Measurements from ENCODE around the gene TOB1.

The TOB1 gene, protein sequence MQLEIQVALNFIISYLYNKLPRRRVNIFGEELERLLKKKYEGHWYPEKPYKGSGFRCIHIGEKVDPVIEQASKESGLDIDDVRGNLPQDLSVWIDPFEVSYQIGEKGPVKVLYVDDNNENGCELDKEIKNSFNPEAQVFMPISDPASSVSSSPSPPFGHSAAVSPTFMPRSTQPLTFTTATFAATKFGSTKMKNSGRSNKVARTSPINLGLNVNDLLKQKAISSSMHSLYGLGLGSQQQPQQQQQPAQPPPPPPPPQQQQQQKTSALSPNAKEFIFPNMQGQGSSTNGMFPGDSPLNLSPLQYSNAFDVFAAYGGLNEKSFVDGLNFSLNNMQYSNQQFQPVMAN

DNA sequence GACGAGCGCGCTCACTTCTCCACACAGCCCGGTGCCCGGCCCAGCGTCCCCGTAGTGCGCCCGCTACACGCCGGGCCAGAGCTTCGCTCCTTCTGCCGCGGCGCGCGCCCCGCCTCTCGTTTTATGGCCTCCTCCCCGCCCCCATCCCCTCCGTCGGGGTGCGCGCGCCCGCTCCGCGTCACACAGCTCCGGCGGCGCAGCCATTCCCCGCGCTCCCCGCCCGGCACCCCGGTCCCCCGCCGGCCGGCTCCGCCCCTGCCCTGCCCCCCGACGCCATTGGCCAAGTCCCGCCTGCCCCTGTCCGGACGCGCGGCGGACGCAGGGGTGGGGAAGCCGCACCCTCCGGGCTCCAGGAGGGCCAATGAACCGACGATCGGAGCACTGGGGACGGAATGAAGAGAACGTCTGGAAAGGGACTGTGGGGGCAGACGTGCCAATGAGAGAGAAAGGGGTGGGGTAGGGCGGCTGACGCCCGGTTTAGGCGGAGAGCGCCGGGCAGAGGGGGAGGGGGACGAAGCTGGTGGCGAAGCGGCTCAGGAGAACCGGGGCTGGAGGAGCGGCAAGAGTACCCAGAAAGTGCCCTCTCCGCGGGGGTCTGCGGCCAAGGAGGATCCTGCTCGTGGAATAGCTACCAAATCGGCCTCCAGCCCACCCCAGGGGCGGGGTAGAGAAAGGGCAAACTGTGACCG is at the start of gene TOB1:
TSS of gene TOB1 (minus strand) at position 94 of the 689 bp plus-strand sequence. CDS start 2,337 bp downstream, outside the sequence.
- in situ Hi-C loops (cut with HindIII; ENCODE audit: low sequenced_read_pairs): no loop called here

- in situ Hi-C loops (cut with HindIII; ENCODE audit: low sequenced_read_pairs): no loop called here
These were observed 48.4 kb upstream of the TOB1 start for GRCh38 chr17:50914505-50915063.

- in situ Hi-C loops (cut with HindIII; ENCODE audit: low sequenced_read_pairs): no loop called here
These were observed 47.0 kb upstream of the TOB1 start for GRCh38 chr17:50913120-50913519.

GRCh38 chr17:50911890-50912289 is 45.7 kb upstream of the TOB1 start:
- in situ Hi-C loops (cut with HindIII; ENCODE audit: low sequenced_read_pairs): no loop called here

DNA sequence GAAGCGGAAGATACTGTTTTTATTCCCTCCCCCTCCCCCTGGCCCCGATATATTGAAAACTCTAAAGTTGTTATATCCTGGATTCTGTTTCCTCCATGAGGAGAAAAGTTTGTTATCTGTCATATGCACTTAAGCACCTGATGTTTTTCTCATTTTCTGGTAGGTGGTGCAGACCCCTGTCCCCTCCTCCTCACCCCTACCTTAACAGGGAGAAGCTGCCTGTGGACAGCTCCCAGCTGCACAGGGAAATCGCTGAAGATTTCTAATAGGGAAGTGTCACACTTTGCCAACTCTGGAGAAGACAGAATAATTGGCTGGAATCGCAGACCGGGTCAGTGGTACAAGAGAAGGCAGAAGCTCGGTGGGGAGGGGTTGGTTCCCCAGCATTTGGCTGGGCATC is 45.3 kb upstream of the TOB1 start:
- in situ Hi-C loops (cut with HindIII; ENCODE audit: low sequenced_read_pairs): no loop called here

DNA sequence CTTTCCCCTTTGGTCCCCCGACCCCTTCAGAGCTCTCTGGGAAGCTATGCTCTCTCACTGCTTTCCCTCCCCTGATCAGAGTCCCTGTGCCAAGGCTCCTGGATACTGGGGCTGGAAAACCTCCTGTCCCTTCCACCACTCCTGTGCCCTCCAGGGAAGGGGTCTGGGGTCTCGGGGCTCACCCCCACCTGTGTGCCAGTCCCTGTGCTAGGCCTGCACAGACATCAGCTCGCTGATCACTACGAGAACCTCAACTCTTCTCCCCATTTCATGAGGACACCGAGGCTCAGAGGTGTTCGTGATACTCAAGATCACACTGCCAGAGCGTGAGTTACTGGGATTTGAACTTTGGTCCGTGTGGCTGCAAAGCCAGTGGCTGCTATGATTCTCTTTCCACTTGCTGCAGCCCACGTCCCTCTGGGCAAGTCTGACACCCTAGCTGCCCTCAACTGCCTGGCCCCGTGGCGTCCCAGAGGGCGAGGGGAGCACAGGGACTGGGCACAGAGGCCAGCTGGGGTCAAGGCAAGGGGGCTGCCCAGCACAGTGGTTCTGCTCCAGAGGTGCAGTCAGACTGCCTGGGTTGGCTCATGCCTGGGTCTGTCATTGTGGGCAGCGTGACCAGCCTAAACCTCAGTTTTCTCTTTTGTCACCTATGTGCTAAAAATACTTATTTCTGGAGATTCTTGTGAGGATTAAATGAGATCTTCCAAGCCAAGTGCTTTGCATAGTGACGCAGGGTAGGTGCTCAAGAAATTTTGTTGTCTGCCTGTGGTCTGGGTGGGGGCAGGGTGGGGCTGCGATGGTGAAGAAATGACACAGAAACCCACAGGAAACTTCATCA is 43.8 kb upstream of the TOB1 start:
- in situ Hi-C loops (cut with HindIII; ENCODE audit: low sequenced_read_pairs): no loop called here

GRCh38 chr17:50908860-50909764 is 43.0 kb upstream of the TOB1 start:
- in situ Hi-C loops (cut with HindIII; ENCODE audit: low sequenced_read_pairs): no loop called here

- in situ Hi-C loops (cut with HindIII; ENCODE audit: low sequenced_read_pairs): no loop called here
These were observed 42.1 kb upstream of the TOB1 start for GRCh38 chr17:50908140-50908859.

DNA sequence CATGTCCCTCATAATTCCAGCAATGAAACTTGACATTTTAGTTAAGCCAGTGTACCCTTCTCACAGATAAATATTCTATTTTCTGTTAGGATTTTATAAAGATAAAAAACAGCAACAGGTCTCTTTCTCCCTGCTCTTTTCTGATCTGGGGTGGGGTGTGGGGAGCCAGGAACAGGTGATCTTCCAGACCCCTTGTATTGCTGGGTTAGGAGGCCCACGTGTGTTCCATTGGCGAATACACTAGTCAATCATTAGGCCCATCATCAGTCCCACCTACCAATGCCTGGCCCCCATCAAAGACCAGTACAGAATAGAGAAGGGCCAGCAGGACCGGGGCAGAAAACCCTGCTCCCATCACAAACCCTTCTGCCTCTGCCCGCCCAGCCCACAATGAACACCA is 40.3 kb upstream of the TOB1 start:
- in situ Hi-C loops (cut with HindIII; ENCODE audit: low sequenced_read_pairs): no loop called here

DNA sequence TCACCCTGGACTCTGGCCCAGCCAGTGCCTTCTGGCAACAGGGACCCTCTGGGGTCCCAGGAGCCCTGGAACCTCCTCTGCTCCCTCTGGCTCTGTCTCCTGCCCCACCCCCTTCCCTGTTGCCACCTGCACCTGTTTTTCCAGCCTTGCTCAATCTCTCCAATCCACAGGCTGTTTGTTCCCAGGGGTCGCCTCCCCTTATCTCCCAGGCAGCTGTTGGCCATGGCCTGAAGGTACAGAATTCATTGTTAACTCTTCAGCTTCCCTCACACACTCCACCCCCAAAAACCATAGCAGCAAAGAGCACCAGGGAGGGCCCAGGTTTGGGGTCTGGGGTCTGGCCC is 39.3 kb upstream of the TOB1 start:
- in situ Hi-C loops (cut with HindIII; ENCODE audit: low sequenced_read_pairs): no loop called here

DNA sequence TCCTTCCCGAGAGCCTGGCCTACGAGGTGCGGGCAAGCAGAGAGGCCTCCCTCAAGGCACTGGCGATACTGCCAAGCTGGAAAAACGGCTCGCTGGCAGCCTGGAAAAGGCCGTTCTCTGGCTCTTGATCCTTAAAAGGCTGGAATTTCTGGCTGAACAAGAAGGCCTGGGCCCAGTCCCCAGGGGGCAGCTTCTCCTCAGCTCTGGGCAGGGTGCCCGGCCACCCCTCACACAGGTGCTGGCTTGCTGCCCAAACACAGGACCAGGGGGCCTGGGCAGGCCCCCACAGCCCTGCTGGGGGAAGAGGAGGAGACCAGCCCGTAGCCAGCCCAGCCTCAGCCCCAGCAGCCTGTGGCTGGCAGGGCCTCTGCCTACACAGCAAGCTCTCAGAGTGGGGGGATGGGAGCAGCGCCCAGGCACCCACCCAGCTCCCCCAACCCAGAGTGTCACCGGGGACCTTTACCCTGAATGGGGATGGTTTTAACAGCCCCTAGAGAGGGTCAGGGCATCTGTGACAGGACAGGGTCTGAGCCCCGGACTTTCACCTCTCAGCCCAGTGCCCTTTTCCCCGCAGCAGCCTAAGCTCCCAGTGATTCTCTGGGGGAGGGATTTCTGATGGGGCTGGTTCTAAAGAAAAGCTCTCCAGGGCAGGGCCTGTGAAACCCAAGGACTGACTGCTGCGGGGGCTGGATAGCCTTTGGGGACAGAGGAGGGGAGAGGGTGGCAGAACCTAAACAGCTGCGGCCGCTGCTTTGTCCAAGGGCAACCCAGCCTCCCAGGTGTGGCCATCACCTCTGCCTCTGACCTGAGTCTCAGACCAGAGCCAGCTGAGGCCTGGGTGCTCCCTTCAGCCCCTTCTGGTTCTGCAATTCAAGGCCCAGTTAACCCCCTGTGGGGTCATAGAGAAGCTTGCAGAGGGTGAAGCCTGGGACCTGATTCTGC is 38.6 kb upstream of the TOB1 start:
- in situ Hi-C loops (cut with HindIII; ENCODE audit: low sequenced_read_pairs): loop anchor here (5.0 kb wide), 1 partner anchor 43 kb away; no protein-coding TSS in a partner anchor

DNA sequence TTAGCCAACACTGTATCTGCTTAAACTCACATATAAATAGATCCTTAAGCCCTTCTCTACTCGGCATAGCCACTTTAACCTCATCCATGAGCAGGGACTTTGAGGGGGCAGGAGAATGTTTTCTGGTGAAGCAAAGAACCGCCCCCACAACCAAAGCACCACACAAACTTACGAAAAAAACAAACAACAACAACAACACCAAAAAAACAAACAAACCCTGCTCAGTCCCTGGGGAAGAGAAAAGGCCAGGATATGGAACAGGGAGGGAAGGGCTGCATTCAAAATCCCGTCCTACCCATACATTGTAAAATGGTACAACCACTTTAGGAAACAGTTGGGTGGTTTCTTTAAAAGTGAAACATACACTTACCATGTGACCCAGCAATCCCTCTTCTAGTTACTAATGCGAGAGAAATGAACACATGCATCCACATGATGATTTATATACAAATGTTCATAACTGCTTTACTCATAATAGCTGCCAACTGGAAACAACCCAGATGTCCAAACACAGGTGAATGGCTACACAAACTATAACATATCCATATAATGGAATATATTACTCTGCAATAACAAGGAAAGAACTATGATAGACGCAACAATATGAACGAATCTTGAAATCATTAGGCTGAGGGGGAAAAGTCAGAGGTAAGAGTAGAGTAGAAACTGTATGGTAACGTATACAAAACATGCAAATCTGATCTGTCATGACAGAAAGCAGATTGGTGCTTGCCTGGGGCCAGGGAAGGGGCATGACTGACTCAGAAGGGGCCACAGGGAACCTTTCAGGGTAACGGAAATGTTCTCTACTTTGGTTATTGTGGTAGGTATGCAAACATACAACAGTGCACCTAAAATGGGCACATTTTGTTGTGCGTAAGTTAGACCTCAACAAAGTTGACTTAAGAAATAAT is 37.7 kb upstream of the TOB1 start:
- in situ Hi-C loops (cut with HindIII; ENCODE audit: low sequenced_read_pairs): loop anchor here (5.0 kb wide), 1 partner anchor 43 kb away; no protein-coding TSS in a partner anchor

DNA sequence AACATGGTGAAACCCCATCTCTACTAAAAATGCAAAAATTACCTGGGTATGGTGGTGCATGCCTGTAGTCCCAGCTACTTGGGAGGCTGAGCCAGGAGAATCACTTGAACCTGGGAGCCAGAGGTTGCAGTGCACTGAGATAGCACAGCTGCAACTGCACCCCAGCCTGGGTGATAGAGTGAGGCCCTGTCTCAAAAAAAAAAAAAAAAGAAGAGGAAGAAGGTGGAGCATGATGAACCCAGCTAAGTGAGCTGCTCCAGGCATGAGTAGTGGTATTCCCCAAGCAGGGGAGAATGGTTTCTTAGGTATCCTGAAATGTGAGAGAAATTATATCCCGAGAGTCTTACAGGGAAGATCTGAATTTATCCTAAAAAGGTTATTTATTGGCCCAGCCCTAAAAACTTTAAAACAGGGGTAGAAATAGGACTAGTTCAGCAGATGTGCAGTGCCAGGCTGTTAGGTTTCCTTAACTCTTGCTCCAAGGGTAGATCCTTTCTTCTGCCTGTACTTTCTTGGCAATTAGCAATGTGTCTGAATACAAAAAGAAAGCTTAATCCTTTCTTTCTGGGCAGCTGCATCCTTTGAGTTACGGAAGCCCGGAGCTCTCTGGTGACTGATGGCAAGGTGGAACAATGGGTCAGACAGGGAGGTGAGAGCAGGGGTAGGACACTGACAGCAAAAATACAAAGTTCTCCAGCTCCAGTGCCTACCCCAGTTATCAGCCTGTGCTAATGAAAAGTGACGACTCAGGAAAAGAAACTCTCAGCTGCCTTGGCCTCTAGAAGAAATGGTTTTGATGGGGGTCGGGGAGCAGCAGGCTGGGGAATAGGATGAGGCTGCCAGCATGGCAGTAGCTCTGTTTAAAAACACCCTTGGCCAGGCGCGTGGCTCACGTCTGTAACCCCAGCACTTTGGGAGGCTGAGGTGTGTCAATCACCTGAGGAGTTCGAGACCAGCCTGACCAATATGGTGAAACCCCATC is 36.5 kb upstream of the TOB1 start:
- in situ Hi-C loops (cut with HindIII; ENCODE audit: low sequenced_read_pairs): loop anchor here (5.0 kb wide), 1 partner anchor 45 kb away; no protein-coding TSS in a partner anchor

DNA sequence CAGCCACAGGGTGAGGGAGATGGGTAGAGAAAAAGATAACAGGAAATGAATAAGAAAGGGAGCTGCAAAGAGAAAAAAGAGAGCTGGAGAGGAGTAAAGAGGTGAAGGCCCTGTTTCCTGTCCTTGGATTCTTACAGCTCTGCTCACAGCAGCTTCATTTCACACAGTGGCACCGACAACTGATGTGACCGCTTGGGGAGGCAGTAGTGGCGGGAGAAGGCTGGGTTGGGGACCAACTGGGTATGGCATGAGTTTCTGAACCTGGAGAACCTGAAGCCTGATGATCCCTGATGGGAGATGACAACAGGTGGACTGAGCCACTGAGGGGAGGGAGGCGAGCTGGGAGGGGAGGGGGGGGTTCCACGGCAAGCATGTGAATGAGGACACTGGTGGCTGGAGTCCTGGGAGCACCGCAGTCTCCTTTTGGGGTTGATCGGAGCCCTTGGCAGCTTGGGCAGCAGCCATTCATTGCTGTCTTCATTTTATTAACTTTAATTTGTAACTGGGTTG is 34.3 kb upstream of the TOB1 start:
- in situ Hi-C loops (cut with HindIII; ENCODE audit: low sequenced_read_pairs): loop anchor here (5.0 kb wide), 1 partner anchor 47 kb away; no protein-coding TSS in a partner anchor

GRCh38 chr17:50899559-50900319 is 33.6 kb upstream of the TOB1 start:
- in situ Hi-C loops (cut with HindIII; ENCODE audit: low sequenced_read_pairs): loop anchor here (5.0 kb wide), 1 partner anchor 48 kb away; no protein-coding TSS in a partner anchor

All from endothelial cell of hepatic sinusoid (primary cell).